Pancreas (tissue), 10 donors: ENCODE results near the gene SCOC. TPM values are rescaled to one million over a fixed set of nuclear protein-coding genes. Genes with fewer than 3 reads are reported as not detected.
"Not testable (repeated sequence)": the region's sequence is repeated elsewhere in the genome, so short reads cannot be mapped to it uniquely, and the experiment has no call there.

Experiments used
- ATAC-seq, 4 donors: fragments of 200-7000 bp; cut with Tn5 transposase; one replicate each; pipeline versions ENCODE4 v1.8.0 to v1.9.1; 2020; ENCODE audit warnings: mild to moderate bottlenecking in 4 of 4, moderate library complexity in 4 of 4
- DNase-seq, 6 donors: peaks; one replicate each; pipeline ENCODE4 v3.0.0-alpha.2; 2020
- FAIRE-seq: peaks from 2 replicates; lab custom pipeline; 2012; peaks lifted over from hg19 to GRCh38; lab: Jason Lieb, UNC
- H3K27ac ChIP-seq, 4 donors: fragments of 200-600 bp; sonication (generic); 1 replicate in 3 of 4; 2 replicates in 1 of 4; pipeline versions ENCODE4 v1.5.0 to v1.8.0; 2020
- H3K27me3 ChIP-seq, 4 donors: fragments of 200-600 bp; one replicate each; pipeline ENCODE4 v1.8.0; 2021
- H3K36me3 ChIP-seq, 3 donors: fragments of 200-600 bp; sonication (generic) in 1 of 3; one replicate each; pipeline versions ENCODE4 v1.5.0 to v1.8.0; 2020 to 2021
- H3K4me1 ChIP-seq, 3 donors: fragments of 200-600 bp; one replicate each; pipeline ENCODE4 v1.8.0; 2021
- H3K4me3 ChIP-seq, 4 donors: fragments of 200-600 bp; sonication (generic) in 2 of 4; one replicate each; pipeline versions ENCODE4 v1.5.0 to v1.8.0; 2020 to 2021
- H3K9me3 ChIP-seq, 4 donors: fragments of 200-600 bp; one replicate each; pipeline ENCODE4 v1.8.0; 2021
- WGBS, 2 donors: extraction: QIAGEN DNeasy Blood & Tissue Kit; methylation state at CpG; one replicate each; pipeline ENCODE4 v1.1.7; 2013; 5-methylcytosine and 5-hydroxymethylcytosine counted together
- intact Hi-C, 3 donors: fragments of 100-400 bp; cut with DNase I; formaldehyde crosslinking; loops; one replicate each; pipeline versions ENCODE4 v1.11.1 to v1.14.2; 2022
- polyA plus RNA-seq, 2 donors: library from polyadenylated mRNA; stranded (reverse); fragments of 200-250 nt; gene quantifications; one replicate each; pipeline ENCODE4 v1.2.3, GENCODE V29; 2013
- total RNA-seq, 6 donors: library from RNA; stranded (reverse); fragmentation: NEBNext Ultra II Directional in 4 of 6; extraction: Animal tissue kit (Norgen Biotek cat#: 25700) in 4 of 6; gene quantifications; one replicate each; pipeline versions ENCODE4 v1.2.1 to v1.2.4, GENCODE V29; 2021 to 2023
- TF ChIP-seq, protein P1 (sequence below), 4 donors: fragments of 200-600 bp; sonication (generic) in 3 of 4; IDR thresholded peaks; one replicate each; pipeline versions ENCODE4 v1.5.0 to v1.8.0; 2021; ENCODE audit warnings: antibody characterized with exemption in 4 of 4
- donor health status: healthy with polysubstance abuse.
- donor health status: DM: no; HTN: no; CAD: no; lungs with moderate emphysema.
- donor health status: DM: no; HTN: no; CAD: no.
- donor health status: control.
- donor health status: control.
- donor health status: Bipolar disorder and iron deficiency.
- donor health status: DM: yes; HTN: yes; CAD: no.
- donor health status: DM: no; HTN: no; CAD: no.
- donor health status: DM: no; HTN: no; CAD: no.
- donor health status: DM: yes; HTN: yes; CAD: no.

The SCOC gene
- total and polyA plus RNA-seq, 8 donors = 19.4 to 62.5 (median 35.4) TPM

DNA sequence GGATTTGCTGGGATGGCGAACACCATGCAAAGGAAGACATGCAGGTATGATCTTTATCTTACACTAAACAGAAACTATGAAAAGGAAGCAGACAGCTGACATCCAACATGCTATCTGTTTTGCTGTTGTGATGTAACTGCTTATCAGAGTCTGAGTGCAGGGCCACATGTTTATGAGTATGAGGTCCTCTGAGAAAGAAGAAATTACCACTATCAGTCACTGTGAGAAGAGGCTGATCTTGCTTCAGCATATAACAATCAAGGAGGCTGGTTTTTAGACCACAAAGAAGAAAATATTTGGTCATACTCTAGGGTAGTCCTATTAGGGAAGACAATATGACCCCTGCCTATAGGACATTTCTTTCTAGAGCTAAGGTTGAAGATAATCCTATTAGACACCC is 35.5 kb downstream of the SCOC start:
- no peak for ATAC-seq
- Histone ChIP-seq H3K4me1 (no peaks in the 10 kb centered on the region), H3K27me3 (no peaks in the 10 kb centered on the region), H3K4me3 (no peak overlapping the region), H3K36me3 (no peaks in the 10 kb centered on the region), H3K9me3 (no peaks in the 10 kb centered on the region), H3K27ac (no peak overlapping the region)
- WGBS, 2 donors = 92 to 93% methylated on average over 1 of the region's 1 CpG
- TF ChIP-seq, protein P1, sequence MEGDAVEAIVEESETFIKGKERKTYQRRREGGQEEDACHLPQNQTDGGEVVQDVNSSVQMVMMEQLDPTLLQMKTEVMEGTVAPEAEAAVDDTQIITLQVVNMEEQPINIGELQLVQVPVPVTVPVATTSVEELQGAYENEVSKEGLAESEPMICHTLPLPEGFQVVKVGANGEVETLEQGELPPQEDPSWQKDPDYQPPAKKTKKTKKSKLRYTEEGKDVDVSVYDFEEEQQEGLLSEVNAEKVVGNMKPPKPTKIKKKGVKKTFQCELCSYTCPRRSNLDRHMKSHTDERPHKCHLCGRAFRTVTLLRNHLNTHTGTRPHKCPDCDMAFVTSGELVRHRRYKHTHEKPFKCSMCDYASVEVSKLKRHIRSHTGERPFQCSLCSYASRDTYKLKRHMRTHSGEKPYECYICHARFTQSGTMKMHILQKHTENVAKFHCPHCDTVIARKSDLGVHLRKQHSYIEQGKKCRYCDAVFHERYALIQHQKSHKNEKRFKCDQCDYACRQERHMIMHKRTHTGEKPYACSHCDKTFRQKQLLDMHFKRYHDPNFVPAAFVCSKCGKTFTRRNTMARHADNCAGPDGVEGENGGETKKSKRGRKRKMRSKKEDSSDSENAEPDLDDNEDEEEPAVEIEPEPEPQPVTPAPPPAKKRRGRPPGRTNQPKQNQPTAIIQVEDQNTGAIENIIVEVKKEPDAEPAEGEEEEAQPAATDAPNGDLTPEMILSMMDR (IDR thresholded peaks at IDR 0.05) = no peak
- intact Hi-C loops = no loop called here
- FAIRE-seq = no peak
- no peak for DNase-seq

DNA sequence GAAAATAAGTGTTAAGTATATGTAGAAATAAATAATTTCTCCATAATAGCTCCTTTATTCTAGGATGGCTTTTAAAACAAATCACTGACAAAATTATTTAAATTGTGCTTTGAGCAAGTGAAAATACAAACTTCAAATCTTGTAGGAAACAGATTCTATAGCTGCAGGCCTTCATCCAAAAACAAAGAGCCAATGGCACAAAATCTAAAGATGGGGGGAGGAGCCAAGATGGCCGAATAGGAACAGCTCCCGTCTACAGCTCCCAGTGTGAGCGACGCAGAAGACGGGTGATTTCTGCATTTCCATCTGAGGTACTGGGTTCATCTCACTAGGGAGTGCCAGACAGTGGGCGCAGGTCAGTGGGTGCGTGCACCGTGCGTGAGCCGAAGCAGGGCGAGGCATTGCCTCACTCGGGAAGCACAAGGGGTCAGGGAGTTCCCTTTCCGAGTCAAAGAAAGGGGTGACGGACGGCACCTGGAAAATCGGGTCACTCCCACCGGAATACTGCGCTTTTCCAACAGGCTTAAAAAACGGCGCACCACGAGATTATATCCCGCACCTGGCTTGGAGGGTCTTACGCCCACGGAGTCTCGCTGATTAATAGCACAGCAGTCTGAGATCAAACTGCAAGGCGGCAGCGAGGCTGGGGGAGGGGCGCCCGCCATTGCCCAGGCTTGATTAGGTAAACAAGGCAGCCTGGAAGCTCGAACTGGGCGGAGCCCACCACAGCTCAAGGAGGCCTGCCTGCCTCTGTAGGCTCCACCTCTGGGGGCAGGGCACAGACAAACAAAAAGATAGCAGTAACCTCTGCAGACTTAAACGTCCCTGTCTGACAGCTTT is 39.9 kb downstream of the SCOC start:
- WGBS, 2 donors = 81 to 89% methylated on average over 23 to 32 of the region's 32 CpGs
- H3K9me3 ChIP-seq, H3K27ac ChIP-seq, H3K36me3 ChIP-seq, intact Hi-C loops, H3K27me3 ChIP-seq, ATAC-seq, H3K4me3 ChIP-seq, FAIRE-seq, H3K4me1 ChIP-seq, DNase-seq: not testable (repeated sequence)

DNA sequence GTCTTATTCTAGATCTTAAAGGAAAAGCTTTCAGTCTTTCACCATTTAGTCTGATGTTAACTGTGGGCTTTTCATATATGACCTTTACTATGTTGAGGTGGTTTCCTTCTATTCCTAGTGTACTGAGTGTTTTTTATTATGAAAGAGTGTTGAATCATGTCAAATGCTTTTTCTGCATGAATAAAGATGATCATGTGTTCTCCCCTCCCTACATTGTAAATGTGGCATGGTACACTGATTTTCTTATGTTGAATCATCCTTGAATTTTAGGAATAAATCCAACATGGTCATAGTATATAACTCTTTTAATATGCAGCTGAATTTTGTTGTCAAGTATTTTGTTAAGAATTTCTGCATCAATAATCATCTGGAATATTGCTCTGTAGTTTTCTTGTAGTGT is 49.7 kb downstream of the SCOC start:
- H3K4me3 ChIP-seq = no peak overlapping the region
- DNase-seq (no peak), FAIRE-seq (no peak), ATAC-seq (no peak)
- H3K9me3 ChIP-seq = no peaks in the 10 kb centered on the region
- H3K27ac ChIP-seq = no peak overlapping the region
- H3K36me3 ChIP-seq = no peaks in the 10 kb centered on the region
- intact Hi-C loops = no loop called here
- no peaks in the 10 kb centered on the region for H3K27me3 ChIP-seq
- no peaks in the 10 kb centered on the region for H3K4me1 ChIP-seq
- TF ChIP-seq, protein P1 (IDR thresholded peaks at IDR 0.05) = no peak

DNA sequence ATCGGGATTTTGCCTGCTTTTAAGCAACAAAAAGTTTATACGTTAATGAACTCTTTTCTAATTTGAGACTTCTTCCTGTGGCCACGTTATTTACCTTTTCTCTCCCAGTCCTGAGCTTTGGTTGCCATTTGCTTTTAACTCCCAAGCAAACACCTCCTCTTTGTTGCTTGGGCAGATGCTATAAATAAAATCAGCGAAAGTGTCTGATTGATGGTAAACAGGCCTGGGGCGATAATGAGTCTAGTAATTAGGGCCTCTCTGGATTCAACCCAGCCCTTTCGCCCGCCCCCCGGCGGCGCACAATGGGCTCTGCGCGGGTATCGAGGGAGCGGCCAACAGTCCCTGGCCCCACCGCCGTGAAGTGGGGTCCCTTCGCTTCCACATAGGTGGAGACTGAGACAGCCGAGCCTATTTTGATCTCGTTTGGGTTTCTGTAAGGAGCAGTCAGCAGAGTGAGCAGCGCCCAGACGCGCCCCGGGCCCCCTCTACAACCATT is 53.2 kb downstream of the SCOC start:
- 5 to 7% methylated on average over 23 of the region's 23 CpGs for WGBS, 2 donors
- H3K9me3 ChIP-seq = no peaks in the 10 kb centered on the region
- no peaks in the 10 kb centered on the region for H3K4me1 ChIP-seq
- peak overlapping the region; percentile 45 to 68 (median 56) for H3K4me3 ChIP-seq
- DNase-seq (no peak), FAIRE-seq (no peak), ATAC-seq (peak in 3 of 4 donors; percentile 30 to 61 (median 49))
- no peak overlapping the region for H3K27ac ChIP-seq
- H3K36me3 ChIP-seq = no peaks in the 10 kb centered on the region
- intact Hi-C loops = no loop called here
- TF ChIP-seq, protein P1 (IDR thresholded peaks at IDR 0.05) = no peak
- H3K27me3 ChIP-seq = no peaks in the 10 kb centered on the region

DNA sequence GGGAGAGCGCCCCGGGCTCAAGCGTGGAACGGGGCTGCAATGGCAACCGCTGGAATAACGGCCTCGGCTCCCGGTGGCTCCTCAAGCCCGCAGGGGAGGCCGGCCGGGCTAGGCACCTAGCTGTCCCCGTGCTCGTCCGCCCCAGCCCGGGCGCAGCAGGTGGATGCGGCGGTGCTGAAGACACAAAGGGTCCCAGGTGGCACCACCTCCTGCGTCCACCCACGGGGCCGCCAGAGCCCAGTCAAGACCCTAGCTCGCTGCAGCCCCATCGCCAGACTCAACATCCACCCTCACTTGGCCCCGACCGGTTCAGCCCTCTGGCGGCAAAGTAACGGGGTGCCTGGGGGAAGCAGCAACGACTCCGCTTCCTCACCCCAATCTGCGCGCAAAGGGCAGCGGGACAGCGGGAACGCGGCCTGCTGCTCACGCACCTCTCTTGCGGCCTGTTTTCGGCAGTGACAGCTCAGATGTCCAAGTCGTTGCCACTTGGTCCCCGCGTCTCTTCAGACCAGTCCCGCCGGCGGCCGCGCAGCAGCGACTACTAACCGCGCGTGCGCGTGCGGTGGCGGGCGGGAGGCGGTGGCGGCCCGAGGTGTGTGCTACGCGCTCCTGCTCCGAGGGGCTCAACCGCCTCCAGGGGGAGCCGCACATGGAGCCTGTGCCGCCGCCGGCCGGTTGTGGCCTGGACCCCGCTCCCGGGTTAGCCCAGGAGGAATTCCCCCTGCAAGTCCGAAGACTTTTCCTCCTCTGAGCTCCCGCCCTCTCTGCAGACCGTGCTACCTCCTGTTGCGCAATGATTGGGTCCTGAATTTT is 53.9 kb downstream of the SCOC start, which contains the start of gene CLGN:
Gene CLGN, minus strand, starts transcription at position 543 of the 813 bp plus-strand sequence. CDS start 14,570 bp downstream, outside the sequence.
- TF ChIP-seq, protein P1 (IDR thresholded peaks at IDR 0.05) = peak in 2 of 4 donors; percentile 11 to 22
- H3K27me3 ChIP-seq = no peaks in the 10 kb centered on the region
- FAIRE-seq (no peak), DNase-seq (peak; percentile 65 to 91 (median 71)), ATAC-seq (peak; percentile 94 to 97 (median 96))
- H3K4me3 ChIP-seq = peak within 1 kb of the TSS; percentile 45 to 68 (median 56)
- H3K27ac ChIP-seq = peak within 1 kb of the TSS in 2 of 4 donors; percentile 4 to 6
- intact Hi-C loops = no loop called here
- H3K36me3 ChIP-seq = no peaks in the 10 kb centered on the region
- no peaks in the 10 kb centered on the region for H3K4me1 ChIP-seq
- 0 to 1% methylated on average over 67 to 73 of the region's 73 CpGs for WGBS, 2 donors
- H3K9me3 ChIP-seq = no peaks in the 10 kb centered on the region
